Transverse colon (tissue), 4 donors: Measurements from ENCODE around the gene CNTNAP2. TPM values are rescaled to one million over a fixed set of nuclear protein-coding genes. Genes with fewer than 3 reads are reported as not detected.

ENCODE experiments used
- DNase-seq: peaks from one replicate; pipeline ENCODE4 v3.0.0-alpha.2; 2019
- H3K27ac ChIP-seq, 4 donors: fragments of 200-600 bp; sonication (generic); 2 replicates each; pipeline ENCODE4 v1.5.1; 2016 to 2018; ENCODE audit warnings: inconsistent platforms in 4 of 4
- H3K27me3 ChIP-seq: fragments of 200-600 bp; sonication (generic); 2 replicates; pipeline ENCODE4 v1.5.1; 2017; ENCODE audit warnings: inconsistent platforms
- H3K36me3 ChIP-seq, 4 donors: fragments of 200-600 bp; sonication (generic); 2 replicates each; pipeline ENCODE4 v1.5.1; 2017 to 2019; ENCODE audit warnings: inconsistent platforms in 4 of 4
- H3K4me1 ChIP-seq, 4 donors: fragments of 200-600 bp; sonication (generic); 2 replicates each; pipeline ENCODE4 v1.5.1; 2017 to 2020; ENCODE audit warnings: inconsistent platforms in 4 of 4
- H3K4me3 ChIP-seq, 4 donors: fragments of 200-600 bp; sonication (generic); 1 replicate in 1 of 4; 2 replicates in 3 of 4; pipeline versions ENCODE4 v1.5.1 to v1.6.1; 2017 to 2019; ENCODE audit warnings: inconsistent platforms in 4 of 4
- H3K9me3 ChIP-seq, 2 donors: fragments of 200-600 bp; sonication (generic); 2 replicates each; pipeline ENCODE4 v1.5.1; 2017 to 2019; ENCODE audit warnings: inconsistent platforms in 2 of 2
- CTCF ChIP-seq, 5 experiments: fragments of 200-600 bp in 3 of 5; fragments of 450-650 bp in 2 of 5; sonication (generic) in 3 of 5; IDR thresholded peaks; 1 replicate in 2 of 5; 2 replicates in 3 of 5; pipeline ENCODE4 v1.5.1; 2016 to 2017; ENCODE audit warnings: antibody characterized with exemption in 5 of 5, inconsistent platforms in 3 of 5, mild to moderate bottlenecking in 2 of 5, moderate library complexity in 1 of 5
- EP300 ChIP-seq: sonication (generic); formaldehyde crosslinking; IDR thresholded peaks from one replicate; pipeline ENCODE4 v1.6.1; 2017; ENCODE audit warnings: antibody characterized with exemption, low read depth
- POLR2A ChIP-seq: fragments of 450-650 bp; IDR thresholded peaks from one replicate; pipeline ENCODE4 v1.6.1; 2016; ENCODE audit warnings: antibody characterized with exemption, mild to moderate bottlenecking, moderate library complexity
- POLR2AphosphoS5 ChIP-seq, 3 donors: sonication (generic); formaldehyde crosslinking; IDR thresholded peaks; one replicate each; pipeline ENCODE4 v1.6.1; 2016; ENCODE audit warnings: antibody characterized with exemption in 3 of 3
- WGBS, 2 donors: methylation state at CpG; one replicate each; pipeline ENCODE4 v1.1.5; 2018; ENCODE audit warnings: low coverage in 1 of 2; 5-methylcytosine and 5-hydroxymethylcytosine counted together
- in situ Hi-C, 4 donors: fragments of 200-750 bp; cut with MboI; loops; one replicate each; pipeline versions ENCODE4 v1.15.0 to v1.15.1; 2017; ENCODE audit warnings: low sequenced_read_pairs in 3 of 4, low pct_ligation_motif_present in 1 of 4, low pct_unique_long_range_greater_than_20kb in 1 of 4
- intact Hi-C: fragments of 100-400 bp; cut with DNase I; formaldehyde crosslinking; loops from one replicate; pipeline ENCODE4 v1.15.1; 2023; ENCODE audit warnings: low total_unique reads
- total RNA-seq, 4 donors: library from RNA; depleted of rRNA; stranded (reverse); fragments of >200 nt; gene quantifications; one replicate each; pipeline ENCODE4 v1.1.0, GENCODE V29; 2016

CNTNAP2 gene
- total RNA-seq, 4 donors from 2014 or later, result 0.60 to 2.9 (median 2.4) TPM

- Histone ChIP-seq H3K9me3 (peaks cover 0 to 5% of the 10 kb centered on the region in 2 donors), H3K27me3 (no peaks in the 10 kb centered on the region), H3K4me3 (no peak overlapping the region), H3K36me3 (no peaks in the 10 kb centered on the region), H3K27ac (no peak overlapping the region), H3K4me1 (no peaks in the 10 kb centered on the region)
- 55 to 75% methylated on average over 2 of the region's 2 CpGs for WGBS, 2 donors
- in situ Hi-C loops, result no loop called here
- no peak for DNase-seq
- TF ChIP-seq POLR2AphosphoS5 (IDR thresholded peaks at IDR 0.05) (no peak), CTCF (IDR thresholded peaks at IDR 0.05) (no peak), EP300 (no peak), POLR2A (no peak)
- intact Hi-C loops, result no loop called here
Measured at GRCh38 chr7:147332988-147333387, 1216.4 kb downstream of the CNTNAP2 start.

GRCh38 chr7:147363101-147363500 lies 1246.5 kb downstream of the CNTNAP2 start:
- Histone ChIP-seq H3K4me3 (no peak overlapping the region), H3K4me1 (no peaks in the 10 kb centered on the region), H3K36me3 (no peaks in the 10 kb centered on the region), H3K27me3 (no peaks in the 10 kb centered on the region), H3K27ac (no peak overlapping the region), H3K9me3 (no peaks in the 10 kb centered on the region)
- WGBS, 2 donors, result 75 to 89% methylated on average over 1 to 4 of the region's 4 CpGs
- no peak for DNase-seq
- intact Hi-C loops (no loop called here), in situ Hi-C loops (no loop called here)
- TF ChIP-seq EP300 (no peak), POLR2AphosphoS5 (IDR thresholded peaks at IDR 0.05) (no peak), POLR2A (no peak), CTCF (IDR thresholded peaks at IDR 0.05) (no peak)

- H3K9me3 ChIP-seq, result no peaks in the 10 kb centered on the region
- WGBS, 2 donors, result 63% methylated on average over 5 of the region's 5 CpGs
- H3K4me1 ChIP-seq, result no peaks in the 10 kb centered on the region
- TF ChIP-seq EP300 (no peak), CTCF (IDR thresholded peaks at IDR 0.05) (no peak)
- intact Hi-C loops, result no loop called here
- H3K27me3 ChIP-seq, result no peaks in the 10 kb centered on the region
- no peaks in the 10 kb centered on the region for H3K36me3 ChIP-seq
- no peak overlapping the region for H3K27ac ChIP-seq
- H3K4me3 ChIP-seq, result no peak overlapping the region
- in situ Hi-C loops, result no loop called here
- DNase-seq, result no peak
Measured at GRCh38 chr7:147376192-147376591, 1259.6 kb downstream of the CNTNAP2 start.

- 72 to 73% methylated on average over 5 of the region's 5 CpGs for WGBS, 2 donors
- Histone ChIP-seq H3K4me1 (no peaks in the 10 kb centered on the region), H3K4me3 (no peak overlapping the region), H3K9me3 (no peaks in the 10 kb centered on the region), H3K27ac (no peak overlapping the region), H3K27me3 (no peaks in the 10 kb centered on the region), H3K36me3 (no peaks in the 10 kb centered on the region)
- TF ChIP-seq POLR2AphosphoS5 (IDR thresholded peaks at IDR 0.05) (no peak), CTCF (IDR thresholded peaks at IDR 0.05) (no peak), EP300 (no peak), POLR2A (no peak)
- in situ Hi-C loops (no loop called here), intact Hi-C loops (no loop called here)
- DNase-seq, result no peak
Measured at GRCh38 chr7:147380926-147381325, 1264.3 kb downstream of the CNTNAP2 start.
